HFFc6 (cell line): ENCODE data around the gene RTN4IP1. TPM values are rescaled to one million over a fixed set of nuclear protein-coding genes. Genes with fewer than 3 reads are reported as not detected.
A peak's percentile ranks its signal among the peaks of the same experiment; 100 is the strongest.

ENCODE experiments used
- DNase-seq: peaks from one replicate; pipeline ENCODE4 v3.0.0-alpha.2; 2018
- H3K27ac Mint-ChIP-seq: 2 replicates; pipeline ENCODE4 v1.8.0; 2020; ENCODE audit warnings: mild to moderate bottlenecking, mixed read lengths
- H3K27me3 Mint-ChIP-seq: 2 replicates; pipeline ENCODE4 v1.8.0; 2021; ENCODE audit warnings: mild to moderate bottlenecking, moderate library complexity, mixed read lengths; ENCODE audit not compliant: insufficient read depth
- H3K36me3 Mint-ChIP-seq: 2 replicates; pipeline ENCODE4 v1.8.0; 2021; ENCODE audit warnings: low read depth, mixed read lengths
- H3K4me1 Mint-ChIP-seq: 2 replicates; pipeline ENCODE4 v1.8.0; 2020; ENCODE audit warnings: low read depth, mixed read lengths
- H3K4me3 Mint-ChIP-seq: 2 replicates; pipeline ENCODE4 v1.8.0; 2020; ENCODE audit warnings: mild to moderate bottlenecking, moderate library complexity, mixed read lengths
- H3K9me3 Mint-ChIP-seq: 2 replicates; pipeline ENCODE4 v1.8.0; 2020; ENCODE audit warnings: mild to moderate bottlenecking, mixed read lengths
- CTCF ChIP-seq: fragments of 200-600 bp; sonication (generic); IDR thresholded peaks from 2 replicates; pipeline ENCODE4 v1.5.0; 2021; ENCODE audit warnings: antibody characterized with exemption, mild to moderate bottlenecking
- total RNA-seq, 6 experiments: library from RNA; stranded (reverse); fragmentation: NEBNext Ultra II Directional; extraction: Animal tissue kit (Norgen Biotek cat#: 25700); gene quantifications; 2 replicates in 1 of 6; 3 replicates in 5 of 6; pipeline ENCODE4 v1.2.3, GENCODE V29; 2021

Gene RTN4IP1
- total RNA-seq, 6 experiments from 2014 or later = 5.7 to 8.9 (median 8.0) TPM

- no peak for TF ChIP-seq CTCF
- no peak overlapping the region for H3K27ac Mint-ChIP-seq
- no peaks in the 10 kb centered on the region for H3K27me3 Mint-ChIP-seq
- DNase-seq = no peak
- no peak overlapping the region for H3K4me3 Mint-ChIP-seq
- H3K9me3 Mint-ChIP-seq = no peaks in the 10 kb centered on the region
- peaks cover 58% of the 10 kb centered on the region for H3K4me1 Mint-ChIP-seq
- H3K36me3 Mint-ChIP-seq = peaks cover 16% of the 10 kb centered on the region
These were observed 91.2 kb downstream of the RTN4IP1 start for GRCh38 chr6:106538145-106538544.

DNA sequence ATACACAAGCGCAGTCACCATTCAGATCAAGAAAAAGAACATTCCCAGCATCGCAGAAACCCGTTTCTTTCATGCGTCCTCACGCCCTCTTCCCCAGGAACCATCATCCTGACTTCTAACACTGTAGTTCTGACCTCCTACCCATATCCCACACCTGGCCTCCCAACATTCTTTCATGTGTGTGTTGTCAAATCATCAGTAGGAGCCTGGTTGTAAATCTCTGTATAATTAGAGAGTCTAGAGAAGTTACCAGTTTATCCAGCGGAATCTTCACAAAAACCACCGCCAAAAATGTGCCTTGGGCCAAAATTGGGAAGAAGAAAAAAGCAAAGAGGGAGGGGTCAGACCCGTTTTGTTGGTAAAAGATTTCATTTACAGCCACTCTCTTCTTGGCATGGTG lies 91.6 kb downstream of the RTN4IP1 start:
- Mint-ChIP-seq H3K27me3 (no peaks in the 10 kb centered on the region), H3K4me1 (peaks cover 63% of the 10 kb centered on the region), H3K4me3 (no peak overlapping the region), H3K9me3 (no peaks in the 10 kb centered on the region), H3K36me3 (peaks cover 20% of the 10 kb centered on the region), H3K27ac (no peak overlapping the region)
- no peak for DNase-seq
- TF ChIP-seq CTCF = no peak

DNA sequence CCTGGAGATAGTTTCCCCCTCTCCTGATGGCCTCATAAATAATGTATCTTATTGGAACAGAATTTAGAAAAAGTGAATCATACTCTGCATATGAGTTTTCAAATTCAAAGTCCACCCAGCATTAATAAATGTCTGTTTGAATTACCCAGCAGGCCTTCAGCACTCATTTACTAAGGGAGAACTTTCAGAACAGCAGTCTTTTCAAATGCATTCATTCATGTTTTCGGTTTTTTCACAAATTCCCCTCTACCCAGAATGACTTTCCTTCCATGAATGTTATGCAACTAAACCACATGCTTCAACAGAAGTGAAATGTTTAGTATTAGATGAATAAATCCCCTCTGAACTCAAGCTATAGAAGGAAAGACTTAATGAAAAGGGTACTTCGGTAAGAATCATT lies 92.4 kb downstream of the RTN4IP1 start:
- Mint-ChIP-seq H3K27ac (0 out of 2 replicates have a peak overlapping the region, but pooled peaks have one; percentile 30), H3K4me3 (no peak overlapping the region), H3K4me1 (peaks cover 67% of the 10 kb centered on the region), H3K9me3 (no peaks in the 10 kb centered on the region), H3K27me3 (no peaks in the 10 kb centered on the region), H3K36me3 (peaks cover 24% of the 10 kb centered on the region)
- TF ChIP-seq CTCF = no peak
- DNase-seq = no peak

GRCh38 chr6:106536357-106536756 lies 92.9 kb downstream of the RTN4IP1 start:
- Mint-ChIP-seq H3K9me3 (no peaks in the 10 kb centered on the region), H3K36me3 (peaks cover 24% of the 10 kb centered on the region), H3K4me3 (no peak overlapping the region), H3K4me1 (peaks cover 70% of the 10 kb centered on the region), H3K27me3 (no peaks in the 10 kb centered on the region), H3K27ac (no peak overlapping the region)
- no peak for TF ChIP-seq CTCF
- no peak for DNase-seq

DNA sequence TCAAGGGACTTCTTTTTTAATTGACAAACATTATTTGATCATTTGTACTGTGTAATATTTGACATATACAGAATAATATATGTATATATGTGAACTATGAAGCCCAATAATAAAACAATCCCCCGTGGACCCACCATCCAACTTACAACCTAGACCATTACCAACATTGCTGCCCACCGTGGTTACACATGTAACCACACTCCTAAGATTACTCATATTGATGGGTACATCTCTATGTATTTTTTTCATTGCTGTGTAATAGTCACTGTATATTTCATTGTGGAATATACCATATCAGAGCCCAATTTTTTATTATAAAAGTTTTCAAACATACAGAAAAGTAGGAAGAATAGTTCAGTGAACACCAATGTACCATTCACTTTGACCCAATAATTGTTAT lies 94.3 kb downstream of the RTN4IP1 start:
- no peak overlapping the region for H3K27ac Mint-ChIP-seq
- H3K4me1 Mint-ChIP-seq = peaks cover 71% of the 10 kb centered on the region
- no peak for TF ChIP-seq CTCF
- H3K9me3 Mint-ChIP-seq = no peaks in the 10 kb centered on the region
- H3K36me3 Mint-ChIP-seq = peaks cover 28% of the 10 kb centered on the region
- no peaks in the 10 kb centered on the region for H3K27me3 Mint-ChIP-seq
- no peak overlapping the region for H3K4me3 Mint-ChIP-seq
- no peak for DNase-seq

DNA sequence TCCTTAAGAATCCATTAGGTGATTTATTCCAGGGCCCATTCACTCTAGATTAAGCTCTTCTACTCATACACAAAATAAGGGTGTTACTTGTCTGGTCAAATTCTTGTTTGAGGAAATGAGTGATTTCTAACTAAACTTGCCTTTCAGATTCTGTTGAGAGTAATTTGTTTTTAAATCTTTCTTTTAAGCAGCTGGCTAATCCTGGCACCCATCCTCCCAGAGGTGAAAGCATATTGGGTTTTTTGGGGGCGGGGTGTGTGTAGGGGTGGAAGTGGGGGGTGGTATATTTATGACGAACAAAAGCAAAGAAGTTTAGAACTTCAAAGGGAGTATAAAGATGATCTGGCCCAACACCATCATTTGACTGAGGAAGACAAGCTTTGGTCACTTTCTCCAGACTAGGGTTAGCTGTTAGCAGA lies 94.7 kb downstream of the RTN4IP1 start:
- H3K36me3 Mint-ChIP-seq = peaks cover 32% of the 10 kb centered on the region
- no peak for DNase-seq
- peaks cover 71% of the 10 kb centered on the region for H3K4me1 Mint-ChIP-seq
- no peaks in the 10 kb centered on the region for H3K27me3 Mint-ChIP-seq
- H3K4me3 Mint-ChIP-seq = no peak overlapping the region
- H3K9me3 Mint-ChIP-seq = no peaks in the 10 kb centered on the region
- TF ChIP-seq CTCF = no peak
- H3K27ac Mint-ChIP-seq = no peak overlapping the region
